H1 (cell line): ENCODE data around the gene PROSER3. TPM values are rescaled to one million over a fixed set of nuclear protein-coding genes. Genes with fewer than 3 reads are reported as not detected.

Source experiments
- CTCF ChIA-PET: fragments of 300-600 bp; sonication (Branson Sonifier 250); formaldehyde crosslinking; loops from one replicate; lab custom pipeline; 2021; ENCODE audit not compliant: partially characterized antibody; lab: Charles Lee
- POLR2A ChIA-PET: fragments of 300-600 bp; sonication (Branson Sonifier 250); formaldehyde crosslinking; loops from one replicate; lab custom pipeline; 2021; ENCODE audit warnings: inconsistent platforms; ENCODE audit not compliant: partially characterized antibody; lab: Charles Lee
- DNase-seq, 2 experiments: peaks; one replicate each; pipeline versions ENCODE4 v3.0.0 to v3.0.0-alpha.2; 2010 to 2022; ENCODE audit warnings: low spot score in 2 of 2, low read depth in 1 of 2, mixed read lengths in 1 of 2
- FAIRE-seq: peaks from 2 replicates; lab custom pipeline; 2011; peaks lifted over from hg19 to GRCh38; lab: Jason Lieb, UNC
- H2AFZ ChIP-seq: 2 replicates; pipeline ENCODE4 v1.8.1; 2012; ENCODE audit warnings: low read length, inconsistent platforms
- H2AK5ac ChIP-seq: 2 replicates; pipeline ENCODE4 v1.6.1; 2013; ENCODE audit warnings: low read depth, low read length
- H2BK120ac ChIP-seq: replicated peaks from 2 replicates; pipeline ENCODE3; 2013; ENCODE audit warnings: low read depth, low read length, inconsistent platforms
- H2BK12ac ChIP-seq: 2 replicates; pipeline ENCODE4 v1.6.1; 2013; ENCODE audit warnings: low read depth, low read length
- H2BK15ac ChIP-seq: 2 replicates; pipeline ENCODE4 v1.6.1; 2013; ENCODE audit warnings: low read length
- H2BK20ac ChIP-seq: 2 replicates; pipeline ENCODE4 v1.6.1; 2013; ENCODE audit warnings: low read length
- H2BK5ac ChIP-seq: 2 replicates; pipeline ENCODE4 v1.6.1; 2013; ENCODE audit warnings: low read depth, low read length
- H3K14ac ChIP-seq: 2 replicates; pipeline ENCODE4 v1.6.1; 2013; ENCODE audit warnings: inconsistent platforms; ENCODE audit not compliant: insufficient read length
- H3K18ac ChIP-seq: 2 replicates; pipeline ENCODE4 v1.6.1; 2013; ENCODE audit warnings: low read length; ENCODE audit errors: extremely low read depth
- H3K23ac ChIP-seq: 2 replicates; pipeline ENCODE4 v1.6.1; 2013; ENCODE audit warnings: inconsistent platforms; ENCODE audit not compliant: insufficient read length
- H3K23me2 ChIP-seq: 2 replicates; pipeline ENCODE4 v1.6.1; 2013; ENCODE audit warnings: low read depth, low read length
- H3K27ac ChIP-seq: 2 replicates; pipeline ENCODE4 v1.6.1; 2011; ENCODE audit warnings: low read depth, low read length, inconsistent platforms
- H3K27me3 ChIP-seq, 4 experiments: replicated peaks in 1 of 4; 1 replicate in 1 of 4; 2 replicates in 3 of 4; pipeline versions ENCODE4 v1.6.1 to v1.8.1; 2011 to 2013; ENCODE audit warnings: low read length in 3 of 4, mild to moderate bottlenecking in 3 of 4, inconsistent platforms in 2 of 4, mixed read lengths in 2 of 4, moderate library complexity in 1 of 4; ENCODE audit not compliant: control insufficient read depth in 3 of 4, insufficient read depth in 3 of 4; ENCODE audit errors: extremely low read depth in 1 of 4
- H3K36me3 ChIP-seq, 4 experiments: 2 replicates each; pipeline versions ENCODE4 v1.6.1 to v1.8.1; 2011 to 2013; ENCODE audit warnings: mild to moderate bottlenecking in 4 of 4, low read length in 3 of 4, moderate library complexity in 2 of 4, control low read depth in 1 of 4, inconsistent platforms in 1 of 4; ENCODE audit not compliant: insufficient read depth in 4 of 4, control insufficient read depth in 2 of 4
- H3K4ac ChIP-seq: replicated peaks from 2 replicates; pipeline ENCODE3; 2013; ENCODE audit warnings: low read length, low read depth, mixed read lengths, inconsistent platforms; ENCODE audit not compliant: insufficient read length
- H3K4me1 ChIP-seq, 4 experiments: replicated peaks in 1 of 4; 1 replicate in 1 of 4; 2 replicates in 3 of 4; pipeline versions ENCODE4 v1.6.1 to v1.8.1; 2011 to 2013; ENCODE audit warnings: low read length in 3 of 4, inconsistent platforms in 2 of 4, mixed read lengths in 1 of 4; ENCODE audit not compliant: insufficient read depth in 4 of 4, control insufficient read depth in 3 of 4
- H3K4me2 ChIP-seq, 2 experiments: 2 replicates each; pipeline versions ENCODE4 v1.6.1 to v1.8.1; 2011 to 2013; ENCODE audit warnings: low read depth in 2 of 2, low read length in 2 of 2, control low read depth in 1 of 2, inconsistent platforms in 1 of 2, mild to moderate bottlenecking in 1 of 2; ENCODE audit not compliant: insufficient read depth in 1 of 2
- H3K4me3 ChIP-seq, 4 experiments: fragments of 200-600, 300-600 bp in 1 of 4; sonication (generic), shearing (Covaris generic), sonication (Bioruptor Twin) in 1 of 4; 2 replicates each; pipeline versions ENCODE4 v1.5.1 to v1.8.1; 2011 to 2016; ENCODE audit warnings: low read length in 4 of 4, low read depth in 3 of 4, control low read depth in 2 of 4, inconsistent platforms in 2 of 4, mild to moderate bottlenecking in 2 of 4, mixed read lengths in 1 of 4, moderate library complexity in 1 of 4; ENCODE audit not compliant: insufficient read depth in 2 of 4; ENCODE audit errors: extremely low read depth in 1 of 4
- H3K56ac ChIP-seq: replicated peaks from 2 replicates; pipeline ENCODE3; 2013; ENCODE audit warnings: low read depth, mild to moderate bottlenecking, mixed read lengths, low read length, inconsistent platforms; ENCODE audit not compliant: insufficient read length
- H3K79me1 ChIP-seq: 2 replicates; pipeline ENCODE4 v1.6.1; 2013; ENCODE audit warnings: low read depth, low read length, control low read depth
- H3K79me2 ChIP-seq, 2 experiments: 2 replicates each; pipeline versions ENCODE4 v1.6.1 to v1.8.1; 2012 to 2013; ENCODE audit warnings: low read length in 2 of 2, mild to moderate bottlenecking in 2 of 2, inconsistent platforms in 1 of 2; ENCODE audit not compliant: insufficient read depth in 2 of 2, control insufficient read depth in 1 of 2
- H3K9ac ChIP-seq, 4 experiments: replicated peaks in 1 of 4; 1 replicate in 1 of 4; 2 replicates in 3 of 4; pipeline versions ENCODE4 v1.6.1 to v1.8.1; 2011 to 2013; ENCODE audit warnings: low read depth in 3 of 4, low read length in 3 of 4, control low read depth in 2 of 4, mild to moderate bottlenecking in 2 of 4, moderate library complexity in 2 of 4, inconsistent platforms in 1 of 4; ENCODE audit errors: extremely low read depth in 1 of 4
- H3K9me3 ChIP-seq, 2 experiments: 2 replicates each; pipeline versions ENCODE4 v1.6.1 to v1.8.1; 2012 to 2013; ENCODE audit warnings: mild to moderate bottlenecking in 2 of 2, moderate library complexity in 2 of 2, control low read depth in 1 of 2, inconsistent platforms in 1 of 2, low read depth in 1 of 2, low read length in 1 of 2, mixed read lengths in 1 of 2; ENCODE audit not compliant: insufficient read depth in 2 of 2
- H4K20me1 ChIP-seq, 2 experiments: replicated peaks in 1 of 2; 2 replicates each; pipeline versions ENCODE3 to v1.8.1; 2011 to 2013; ENCODE audit warnings: inconsistent platforms in 2 of 2, low read length in 2 of 2, mild to moderate bottlenecking in 1 of 2; ENCODE audit not compliant: insufficient read depth in 2 of 2, control insufficient read depth in 1 of 2
- H4K5ac ChIP-seq: 2 replicates; pipeline ENCODE4 v1.6.1; 2013; ENCODE audit warnings: low read length, low read depth, mixed read lengths, inconsistent platforms; ENCODE audit not compliant: insufficient read length
- H4K8ac ChIP-seq: 2 replicates; pipeline ENCODE4 v1.8.0; 2013; ENCODE audit warnings: mild to moderate bottlenecking, moderate library complexity, low read length, inconsistent platforms; ENCODE audit not compliant: insufficient read depth; ENCODE audit errors: extremely low read depth
- H4K91ac ChIP-seq: replicated peaks from 2 replicates; pipeline ENCODE3; 2013; ENCODE audit warnings: low read length, mixed read lengths, inconsistent platforms; ENCODE audit not compliant: insufficient read length
- BRCA1 ChIP-seq: IDR thresholded peaks from 2 replicates; pipeline ENCODE4 v1.6.1; 2012; ENCODE audit warnings: low read depth, low read length, improper control_type of control experiment
- GABPA ChIP-seq: IDR thresholded peaks from 2 replicates; pipeline ENCODE4 v1.6.1; 2011; ENCODE audit warnings: mild to moderate bottlenecking, low read length, moderate library complexity, borderline replicate concordance; ENCODE audit not compliant: insufficient read depth
- HDAC2 ChIP-seq, 2 experiments: fragments of 300-600 bp in 1 of 2; sonication (generic) in 1 of 2; IDR thresholded peaks; 2 replicates each; pipeline ENCODE4 v1.6.1; 2011 to 2012; ENCODE audit warnings: low read depth in 2 of 2, low read length in 2 of 2, mild to moderate bottlenecking in 2 of 2, moderate library complexity in 2 of 2, borderline replicate concordance in 1 of 2, inconsistent platforms in 1 of 2
- SAP30 ChIP-seq: fragments of 300-600 bp; sonication (generic); IDR thresholded peaks from 2 replicates; pipeline ENCODE4 v1.7.1; 2012; ENCODE audit warnings: low read length, moderate library complexity, mild to moderate bottlenecking, inconsistent platforms; ENCODE audit not compliant: insufficient read depth, insufficient replicate concordance
- TCF12 ChIP-seq: IDR thresholded peaks from 2 replicates; pipeline ENCODE4 v1.6.1; 2011; ENCODE audit warnings: low read depth, mild to moderate bottlenecking, low read length
- WGBS, 2 experiments: shearing (Covaris generic) in 1 of 2; methylation state at CpG; one replicate each; pipeline versions ENCODE4 v1.1.6 to v1.1.7; 2013 to 2015; ENCODE audit warnings: low lambda C conversion rate in 2 of 2, mixed read lengths in 2 of 2, inconsistent platforms in 1 of 2, low coverage in 1 of 2, missing lambda C conversion rate in 1 of 2; ENCODE audit not compliant: insufficient replicate concordance in 2 of 2, insufficient coverage in 1 of 2, insufficient read length in 1 of 2; ENCODE audit errors: extremely low coverage in 1 of 2, missing lambda C conversion rate in 1 of 2; 5-methylcytosine and 5-hydroxymethylcytosine counted together
- polyA plus RNA-seq, 7 experiments: library from polyadenylated mRNA; depleted of rRNA in 3 of 7; stranded (reverse) in 5 of 7; unstranded in 2 of 7; fragments of >200 nt in 5 of 7; fragments of 200-250 nt in 2 of 7; gene quantifications; 1 replicate in 5 of 7; 2 replicates in 1 of 7; 4 replicates in 1 of 7; pipeline versions ENCODE4 v1.2.1 to v1.2.3, GENCODE V29; 2011 to 2013; ENCODE audit warnings: missing spikeins in 2 of 7, mixed read lengths in 2 of 7
- total RNA-seq: library from RNA; stranded (reverse); fragmentation: NEBNext Ultra II Directional; extraction: Animal tissue kit (Norgen Biotek cat#: 25700); gene quantifications from 2 replicates; pipeline ENCODE4 v1.2.1, GENCODE V29; 2021

The PROSER3 gene
- total and polyA plus RNA-seq, 2 of the 8 experiments (the other 6 are each of a cell fraction or from before 2014, with no cell fraction given) = 17.8 to 28.9 TPM

- TF ChIP-seq HDAC2 (IDR thresholded peaks at IDR 0.05; ENCODE audit: borderline replicate concordance in 1 of 2, low read depth in 2 of 2, low read length in 2 of 2) (no peak), SAP30 (no peak), GABPA (no peak), TCF12 (no peak), BRCA1 (no peak)
- Histone ChIP-seq H4K5ac (no peak overlapping the region), H3K14ac (no peak overlapping the region), H3K4me2 (no peak overlapping the region), H3K4ac (no peak overlapping the region), H3K4me3 (no peak overlapping the region), H3K79me2 (no peaks in the 10 kb centered on the region), H2BK12ac (no peak overlapping the region), H3K9me3 (no peaks in the 10 kb centered on the region), H2BK20ac (no peak overlapping the region), H2AFZ (no peak overlapping the region), H3K79me1 (no peaks in the 10 kb centered on the region), H3K27me3 (no peaks in the 10 kb centered on the region; a peak in 1 of 7 replicates), H4K20me1 (peaks cover 3 to 9% of the 10 kb centered on the region in 2 experiments), H3K23me2 (peaks cover 11% of the 10 kb centered on the region), H3K18ac (no peak overlapping the region), H3K27ac (no peak overlapping the region), H4K91ac (no peak overlapping the region), H2BK5ac (no peak overlapping the region), H2BK120ac (no peak overlapping the region), H3K23ac (no peak overlapping the region), H4K8ac (no peak overlapping the region), H3K56ac (no peak overlapping the region), H3K36me3 (no peaks in the 10 kb centered on the region), H2AK5ac (no peak overlapping the region), H3K9ac (no peak overlapping the region), H2BK15ac (no peak overlapping the region), H3K4me1 (peaks cover 0 to 10% (median 4%) of the 10 kb centered on the region in 4 experiments; a peak in 5 of 7 replicates)
- DNase-seq (no peak), FAIRE-seq (no peak)
- CTCF ChIA-PET = interaction anchor here (0.6 to 3.8 kb wide), 9 partner anchors 9 to 372 kb away, joined by 3 to 13 read pairs (median 4); no protein-coding TSS in a partner anchor
- POLR2A ChIA-PET = interaction anchor here (0.8 to 2.2 kb wide), 3 partner anchors 8 to 61 kb away, joined by 4 to 9 read pairs (median 5); no protein-coding TSS in a partner anchor
- 78% methylated on average over 10 of the region's 12 CpGs; no CpG with 5 or more reads in 1 of the 2 experiments for WGBS, 2 experiments
These were observed 30.4 kb downstream of the PROSER3 start for GRCh38 chr19:35788205-35788960.
